ENCODE measurements around the gene ITGAX. TPM values are rescaled to one million over a fixed set of nuclear protein-coding genes. Genes with fewer than 3 reads are reported as not detected.
"Not testable (repeated sequence)": the region's sequence is repeated elsewhere in the genome, so short reads cannot be mapped to it uniquely, and the experiment has no call there.

Gene ITGAX
- total and polyA plus RNA-seq, 4 donors: 1.1 to 9.6 (median 1.9) TPM

- Histone ChIP-seq H3K36me3 (ENCODE audit: control insufficient read depth in 4 of 4, insufficient read depth in 3 of 4, low read depth in 1 of 4, low read length in 3 of 4) (no peaks in the 10 kb centered on the region), H3K27me3 (ENCODE audit: control insufficient read depth in 4 of 4, insufficient read depth in 4 of 4, low read length in 3 of 4) (no peaks in the 10 kb centered on the region), H3K9ac (ENCODE audit: low read depth in 1 of 2, low read length in 2 of 2) (no peak overlapping the region), H3K4me1 (ENCODE audit: control insufficient read depth in 4 of 4, insufficient read depth in 4 of 4, low read length in 3 of 4) (no peaks in the 10 kb centered on the region), H3K4me3 (ENCODE audit: low read depth in 1 of 3, low read length in 3 of 3) (no peak overlapping the region), H3K27ac (ENCODE audit: low read depth in 1 of 2, low read length in 2 of 2) (no peak overlapping the region), H3K9me3 (ENCODE audit: control insufficient read depth in 4 of 4, low read length in 3 of 4) (no peaks in the 10 kb centered on the region)
- no peak for DNase-seq (ENCODE audit: low spot score)
- TF ChIP-seq, protein P1, sequence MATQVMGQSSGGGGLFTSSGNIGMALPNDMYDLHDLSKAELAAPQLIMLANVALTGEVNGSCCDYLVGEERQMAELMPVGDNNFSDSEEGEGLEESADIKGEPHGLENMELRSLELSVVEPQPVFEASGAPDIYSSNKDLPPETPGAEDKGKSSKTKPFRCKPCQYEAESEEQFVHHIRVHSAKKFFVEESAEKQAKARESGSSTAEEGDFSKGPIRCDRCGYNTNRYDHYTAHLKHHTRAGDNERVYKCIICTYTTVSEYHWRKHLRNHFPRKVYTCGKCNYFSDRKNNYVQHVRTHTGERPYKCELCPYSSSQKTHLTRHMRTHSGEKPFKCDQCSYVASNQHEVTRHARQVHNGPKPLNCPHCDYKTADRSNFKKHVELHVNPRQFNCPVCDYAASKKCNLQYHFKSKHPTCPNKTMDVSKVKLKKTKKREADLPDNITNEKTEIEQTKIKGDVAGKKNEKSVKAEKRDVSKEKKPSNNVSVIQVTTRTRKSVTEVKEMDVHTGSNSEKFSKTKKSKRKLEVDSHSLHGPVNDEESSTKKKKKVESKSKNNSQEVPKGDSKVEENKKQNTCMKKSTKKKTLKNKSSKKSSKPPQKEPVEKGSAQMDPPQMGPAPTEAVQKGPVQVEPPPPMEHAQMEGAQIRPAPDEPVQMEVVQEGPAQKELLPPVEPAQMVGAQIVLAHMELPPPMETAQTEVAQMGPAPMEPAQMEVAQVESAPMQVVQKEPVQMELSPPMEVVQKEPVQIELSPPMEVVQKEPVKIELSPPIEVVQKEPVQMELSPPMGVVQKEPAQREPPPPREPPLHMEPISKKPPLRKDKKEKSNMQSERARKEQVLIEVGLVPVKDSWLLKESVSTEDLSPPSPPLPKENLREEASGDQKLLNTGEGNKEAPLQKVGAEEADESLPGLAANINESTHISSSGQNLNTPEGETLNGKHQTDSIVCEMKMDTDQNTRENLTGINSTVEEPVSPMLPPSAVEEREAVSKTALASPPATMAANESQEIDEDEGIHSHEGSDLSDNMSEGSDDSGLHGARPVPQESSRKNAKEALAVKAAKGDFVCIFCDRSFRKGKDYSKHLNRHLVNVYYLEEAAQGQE (IDR thresholded peaks at IDR 0.05): no peak
- TF ChIP-seq FOXA1 (IDR thresholded peaks at IDR 0.05): no peak
- no peak for TF ChIP-seq SP1 (IDR thresholded peaks at IDR 0.05)
- no peak for TF ChIP-seq TAF1 (conservative IDR thresholded peaks at IDR 0.05)
- no peak for TF ChIP-seq NR2F2 (IDR thresholded peaks at IDR 0.05)
- TF ChIP-seq FOXA2 (IDR thresholded peaks at IDR 0.05): no peak
Measured at GRCh38 chr16:31305219-31305618, 49.8 kb upstream of the ITGAX start.

DNA sequence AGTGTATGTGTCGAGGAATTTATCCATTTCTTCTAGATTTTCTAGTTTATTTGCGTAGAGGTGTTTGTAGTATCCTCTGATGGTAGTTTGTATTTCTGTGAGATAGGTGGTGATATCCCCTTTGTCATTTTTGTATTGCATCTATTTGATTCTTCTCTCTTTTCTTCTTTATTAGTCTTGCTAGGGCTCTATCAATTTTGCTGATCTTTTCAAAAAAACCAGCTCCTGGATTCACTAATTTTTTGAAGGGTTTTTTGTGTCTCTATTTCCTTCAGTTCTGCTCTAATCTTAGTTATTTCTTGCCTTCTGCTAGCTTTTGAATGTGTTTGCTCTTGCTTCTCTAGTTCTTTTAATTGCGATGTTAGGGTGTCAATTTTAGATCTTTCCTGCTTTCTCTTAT, 46.6 kb upstream of the ITGAX start:
- 79% methylated on average over 2 of the region's 3 CpGs for whole genome bisulfite sequencing
- not testable (repeated sequence) for H3K9ac ChIP-seq (ENCODE audit: low read depth in 1 of 2, low read length in 2 of 2); H3K36me3 ChIP-seq (ENCODE audit: control insufficient read depth in 4 of 4, insufficient read depth in 3 of 4, low read depth in 1 of 4, low read length in 3 of 4); H3K4me1 ChIP-seq (ENCODE audit: control insufficient read depth in 4 of 4, insufficient read depth in 4 of 4, low read length in 3 of 4); H3K27ac ChIP-seq (ENCODE audit: low read depth in 1 of 2, low read length in 2 of 2); H3K9me3 ChIP-seq (ENCODE audit: control insufficient read depth in 4 of 4, low read length in 3 of 4); DNase-seq (ENCODE audit: low spot score); H3K27me3 ChIP-seq (ENCODE audit: control insufficient read depth in 4 of 4, insufficient read depth in 4 of 4, low read length in 3 of 4); H3K4me3 ChIP-seq (ENCODE audit: low read depth in 1 of 3, low read length in 3 of 3)

GRCh38 chr16:31322500-31322899, 32.5 kb upstream of the ITGAX start:
- no peaks in the 10 kb centered on the region for H3K27me3 ChIP-seq (ENCODE audit: control insufficient read depth in 4 of 4, insufficient read depth in 4 of 4, low read length in 3 of 4)
- H3K36me3 ChIP-seq (ENCODE audit: control insufficient read depth in 4 of 4, insufficient read depth in 3 of 4, low read depth in 1 of 4, low read length in 3 of 4): peaks cover 0 to 3% (median 0%) of the 10 kb centered on the region in 4 donors
- H3K4me1 ChIP-seq (ENCODE audit: control insufficient read depth in 4 of 4, insufficient read depth in 4 of 4, low read length in 3 of 4): no peaks in the 10 kb centered on the region
- H3K9me3 ChIP-seq (ENCODE audit: control insufficient read depth in 4 of 4, low read length in 3 of 4): peaks cover 3 to 14% (median 8%) of the 10 kb centered on the region in 4 donors
- no peak overlapping the region for H3K27ac ChIP-seq (ENCODE audit: low read depth in 1 of 2, low read length in 2 of 2)
- no peak overlapping the region for H3K9ac ChIP-seq (ENCODE audit: low read depth in 1 of 2, low read length in 2 of 2)
- no peak for DNase-seq (ENCODE audit: low spot score)
- peak overlapping the region in 1 of 3 donors; percentile 35 for H3K4me3 ChIP-seq (ENCODE audit: low read depth in 1 of 3, low read length in 3 of 3)
- no peak for TF ChIP-seq GABPA (IDR thresholded peaks at IDR 0.05 in 1 of 2, conservative IDR thresholded peaks at IDR 0.05 in 1 of 2)
- no peak for TF ChIP-seq EGR1 (IDR thresholded peaks at IDR 0.05; ENCODE audit: low read depth in 2 of 2)
- no peak for TF ChIP-seq ZBTB33 (IDR thresholded peaks at IDR 0.05)
- TF ChIP-seq, protein P2, sequence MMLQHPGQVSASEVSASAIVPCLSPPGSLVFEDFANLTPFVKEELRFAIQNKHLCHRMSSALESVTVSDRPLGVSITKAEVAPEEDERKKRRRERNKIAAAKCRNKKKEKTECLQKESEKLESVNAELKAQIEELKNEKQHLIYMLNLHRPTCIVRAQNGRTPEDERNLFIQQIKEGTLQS (IDR thresholded peaks at IDR 0.05): no peak
- TF ChIP-seq, protein P3, sequence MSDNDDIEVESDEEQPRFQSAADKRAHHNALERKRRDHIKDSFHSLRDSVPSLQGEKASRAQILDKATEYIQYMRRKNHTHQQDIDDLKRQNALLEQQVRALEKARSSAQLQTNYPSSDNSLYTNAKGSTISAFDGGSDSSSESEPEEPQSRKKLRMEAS (IDR thresholded peaks at IDR 0.05): no peak
- no peak for TF ChIP-seq CTCF (IDR thresholded peaks at IDR 0.05; ENCODE audit: low read depth, low read length, missing input control)
- no peak for TF ChIP-seq RAD21 (IDR thresholded peaks at IDR 0.05)
- no peak for TF ChIP-seq RXRA (IDR thresholded peaks at IDR 0.05)
- no peak for TF ChIP-seq HNF4A (conservative IDR thresholded peaks at IDR 0.05)
- TF ChIP-seq JUND (IDR thresholded peaks at IDR 0.05): no peak
- WGBS: 73% methylated on average over 1 of the region's 1 CpG

All from liver (tissue), 9 donors.